Measurements from ENCODE around the gene CD200.

CD200 gene

GRCh38 chr3:112333002-112333380 lies at the start of gene CD200:
TSS of gene CD200 (plus strand) at chr3:112333156. CDS start at chr3:112333213, 57 bp downstream.
- DNase-seq, result peak; percentile 86

GRCh38 chr3:112289011-112289410 lies 43.9 kb upstream of the CD200 start:
- no peak for DNase-seq

GRCh38 chr3:112293368-112294321 lies 39.3 kb upstream of the CD200 start, which contains the start of gene SLC9C1:
TSS of gene SLC9C1 (minus strand) at chr3:112294216. CDS start at chr3:112286791, 7,425 bp downstream.
- DNase-seq, result peak; percentile 46

GRCh38 chr3:112297714-112298113 lies 35.2 kb upstream of the CD200 start:
- DNase-seq, result no peak

- no peak for DNase-seq
Measured at GRCh38 chr3:112298781-112299180, 34.2 kb upstream of the CD200 start.

- DNase-seq, result no peak
Measured at GRCh38 chr3:112302150-112302830, 30.7 kb upstream of the CD200 start.

- no peak for DNase-seq
Measured at GRCh38 chr3:112302881-112303763, 29.8 kb upstream of the CD200 start.

- DNase-seq, result no peak
Measured at GRCh38 chr3:112303764-112304325, 29.1 kb upstream of the CD200 start.

- DNase-seq, result no peak
Measured at GRCh38 chr3:112304611-112305010, 28.3 kb upstream of the CD200 start.

- DNase-seq, result no peak
Measured at GRCh38 chr3:112306825-112307224, 26.1 kb upstream of the CD200 start.

GRCh38 chr3:112307557-112307956 lies 25.4 kb upstream of the CD200 start:
- no peak for DNase-seq

GRCh38 chr3:112308151-112308911 lies 24.6 kb upstream of the CD200 start:
- DNase-seq, result no peak

GRCh38 chr3:112314649-112315048 lies 18.3 kb upstream of the CD200 start:
- DNase-seq, result no peak

GRCh38 chr3:112315791-112316190 lies 17.2 kb upstream of the CD200 start:
- DNase-seq, result no peak

GRCh38 chr3:112319516-112320276 lies 13.3 kb upstream of the CD200 start:
- no peak for DNase-seq

- no peak for DNase-seq
Measured at GRCh38 chr3:112320691-112321090, 12.3 kb upstream of the CD200 start.

GRCh38 chr3:112321867-112322652 lies 10.9 kb upstream of the CD200 start:
- DNase-seq, result no peak

GRCh38 chr3:112327371-112327951 lies 5.5 kb upstream of the CD200 start:
- peak; percentile 74 for DNase-seq

- no peak for DNase-seq
Measured at GRCh38 chr3:112331851-112332250, 1.1 kb upstream of the CD200 start.

Measured in NCI-H1105 treated with DMSO at 0.1 percent for 48 hours (cell line).